NB4 (cell line): ENCODE data around the gene VPS8.

ENCODE experiments used
- DNase-seq: peaks from one replicate; pipeline ENCODE4 v3.0.0; 2010; ENCODE audit warnings: low read depth
- H3K4me3 ChIP-seq: one replicate; pipeline ENCODE4 v1.5.1; 2011; ENCODE audit warnings: mild to moderate bottlenecking, low read depth, low read length, moderate library complexity
- MYC ChIP-seq: IDR thresholded peaks from 2 replicates; pipeline ENCODE4 v1.6.1; 2011; ENCODE audit warnings: low read depth, low read length
- POLR2A ChIP-seq: IDR thresholded peaks from 2 replicates; pipeline ENCODE4 v1.6.1; 2011; ENCODE audit warnings: mild to moderate bottlenecking; ENCODE audit not compliant: insufficient read length; ENCODE audit errors: extremely low read depth
- TF ChIP-seq, protein P1 (sequence below): IDR thresholded peaks from 2 replicates; pipeline ENCODE4 v1.6.1; 2011; ENCODE audit warnings: low read depth, low read length
- TF ChIP-seq, protein P2 (sequence below): IDR thresholded peaks from one replicate; pipeline ENCODE4 v1.5.1; 2012; ENCODE audit warnings: low read depth, low read length

The VPS8 gene

DNA sequence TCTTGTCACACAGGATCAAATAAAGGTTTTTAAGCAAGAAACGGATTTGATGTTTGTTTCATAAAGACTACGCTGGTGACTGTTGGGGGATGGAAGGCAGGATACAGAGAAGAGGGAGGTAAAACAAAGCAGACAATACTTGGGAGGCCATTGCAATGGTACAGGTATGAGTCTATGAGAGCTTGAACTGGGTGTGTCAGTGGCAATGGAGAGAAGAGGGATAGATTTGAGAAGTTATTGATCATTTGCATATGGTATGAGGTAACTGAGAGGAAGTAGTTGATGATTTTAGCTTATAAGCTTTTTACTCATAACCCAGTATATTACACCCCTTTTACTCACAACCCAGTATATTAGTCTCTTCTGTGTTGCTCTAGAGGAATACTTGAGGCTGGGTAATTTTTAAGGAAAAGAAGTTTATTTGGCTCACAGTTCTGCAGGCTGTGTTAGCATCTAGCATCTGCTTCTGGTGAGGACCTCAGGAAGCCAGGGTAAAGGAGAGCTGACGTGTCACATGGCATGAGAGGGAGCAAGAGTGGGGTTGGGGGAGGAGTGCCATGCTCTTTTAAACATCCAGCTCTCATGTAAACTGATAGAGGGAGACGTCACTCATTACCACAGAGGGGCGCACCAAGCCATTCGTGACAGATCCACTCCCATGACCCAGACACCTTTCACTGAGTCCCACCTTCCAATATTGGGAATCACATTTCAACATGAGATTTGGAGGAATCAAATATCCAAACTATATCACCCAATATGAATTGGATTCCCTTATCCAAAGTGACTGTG, 153.9 kb downstream of the VPS8 start:
- DNase-seq: no peak
- TF ChIP-seq, protein P1, sequence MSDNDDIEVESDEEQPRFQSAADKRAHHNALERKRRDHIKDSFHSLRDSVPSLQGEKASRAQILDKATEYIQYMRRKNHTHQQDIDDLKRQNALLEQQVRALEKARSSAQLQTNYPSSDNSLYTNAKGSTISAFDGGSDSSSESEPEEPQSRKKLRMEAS: no peak
- no peak for TF ChIP-seq POLR2A
- TF ChIP-seq, protein P2, sequence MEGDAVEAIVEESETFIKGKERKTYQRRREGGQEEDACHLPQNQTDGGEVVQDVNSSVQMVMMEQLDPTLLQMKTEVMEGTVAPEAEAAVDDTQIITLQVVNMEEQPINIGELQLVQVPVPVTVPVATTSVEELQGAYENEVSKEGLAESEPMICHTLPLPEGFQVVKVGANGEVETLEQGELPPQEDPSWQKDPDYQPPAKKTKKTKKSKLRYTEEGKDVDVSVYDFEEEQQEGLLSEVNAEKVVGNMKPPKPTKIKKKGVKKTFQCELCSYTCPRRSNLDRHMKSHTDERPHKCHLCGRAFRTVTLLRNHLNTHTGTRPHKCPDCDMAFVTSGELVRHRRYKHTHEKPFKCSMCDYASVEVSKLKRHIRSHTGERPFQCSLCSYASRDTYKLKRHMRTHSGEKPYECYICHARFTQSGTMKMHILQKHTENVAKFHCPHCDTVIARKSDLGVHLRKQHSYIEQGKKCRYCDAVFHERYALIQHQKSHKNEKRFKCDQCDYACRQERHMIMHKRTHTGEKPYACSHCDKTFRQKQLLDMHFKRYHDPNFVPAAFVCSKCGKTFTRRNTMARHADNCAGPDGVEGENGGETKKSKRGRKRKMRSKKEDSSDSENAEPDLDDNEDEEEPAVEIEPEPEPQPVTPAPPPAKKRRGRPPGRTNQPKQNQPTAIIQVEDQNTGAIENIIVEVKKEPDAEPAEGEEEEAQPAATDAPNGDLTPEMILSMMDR: no peak
- TF ChIP-seq MYC: no peak

DNA sequence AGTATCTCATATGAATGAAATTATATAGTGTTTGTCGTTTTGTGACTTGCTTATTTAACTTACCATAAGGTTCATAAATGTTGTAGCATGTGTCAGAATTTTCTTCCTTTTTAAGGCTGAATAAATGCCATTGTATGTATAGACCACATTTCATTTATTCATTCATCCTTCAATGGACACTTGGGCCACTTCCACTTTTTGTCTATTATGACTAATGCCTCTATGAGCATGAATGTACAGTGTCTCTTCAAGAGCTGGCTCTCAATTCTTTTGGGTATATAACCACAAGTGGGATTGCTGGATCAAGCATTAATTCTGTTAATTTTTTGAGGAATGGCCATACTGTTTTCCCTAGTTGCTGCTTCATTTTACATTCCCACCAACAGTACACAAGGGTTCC, 156.1 kb downstream of the VPS8 start:
- DNase-seq: peak; percentile 3
- H3K4me3 ChIP-seq: no peak overlapping the region
- TF ChIP-seq, protein P2: no peak
- TF ChIP-seq POLR2A: no peak
- no peak for TF ChIP-seq MYC
- TF ChIP-seq, protein P1: no peak

More for the DNA sequence above, 153.9 kb downstream of the VPS8 start:
- no peak overlapping the region for H3K4me3 ChIP-seq

DNA sequence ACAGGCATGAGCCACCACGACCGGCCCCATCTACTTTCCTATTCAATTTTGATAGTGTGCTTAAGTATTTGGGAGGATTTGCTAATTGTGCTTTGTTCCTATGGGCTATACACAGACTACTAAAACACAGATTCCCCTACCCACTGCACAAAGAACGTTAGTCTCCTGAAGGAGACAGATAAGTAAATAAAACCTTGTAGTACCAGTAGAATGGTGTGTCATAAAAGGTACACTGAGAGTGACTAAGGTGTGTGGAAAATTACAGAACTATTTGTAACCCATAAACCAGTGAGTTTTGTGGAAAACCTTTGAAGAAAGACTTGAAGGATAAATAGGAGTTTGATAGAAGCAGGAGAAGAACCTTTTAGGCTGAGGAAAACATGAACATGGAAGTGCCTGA, 158.2 kb downstream of the VPS8 start:
- no peak for DNase-seq
- H3K4me3 ChIP-seq: no peak overlapping the region
- TF ChIP-seq, protein P2: no peak
- no peak for TF ChIP-seq POLR2A

DNA sequence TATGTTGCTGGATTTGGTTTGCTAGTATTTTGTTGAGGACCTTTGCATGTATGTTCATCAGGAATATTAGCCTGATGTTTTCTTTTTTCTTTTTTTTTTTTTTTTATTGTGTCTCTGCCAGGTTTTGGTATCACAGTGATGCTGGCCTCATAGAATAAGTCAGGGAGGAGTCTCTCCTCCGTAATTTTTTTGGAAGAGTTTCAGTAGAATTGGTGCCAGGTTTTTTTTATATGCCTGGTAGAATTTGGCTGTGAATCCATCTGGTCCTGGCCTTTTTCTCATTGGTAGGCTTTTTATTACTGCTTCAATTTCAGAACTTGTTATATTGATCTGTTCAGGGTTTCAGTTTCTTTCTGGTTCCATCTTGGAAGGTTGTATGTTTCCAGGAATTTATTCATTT, 165.8 kb downstream of the VPS8 start:
- TF ChIP-seq, protein P1: no peak
- TF ChIP-seq MYC: no peak
- TF ChIP-seq, protein P2: no peak
- TF ChIP-seq POLR2A: no peak
- no peak for DNase-seq

DNA sequence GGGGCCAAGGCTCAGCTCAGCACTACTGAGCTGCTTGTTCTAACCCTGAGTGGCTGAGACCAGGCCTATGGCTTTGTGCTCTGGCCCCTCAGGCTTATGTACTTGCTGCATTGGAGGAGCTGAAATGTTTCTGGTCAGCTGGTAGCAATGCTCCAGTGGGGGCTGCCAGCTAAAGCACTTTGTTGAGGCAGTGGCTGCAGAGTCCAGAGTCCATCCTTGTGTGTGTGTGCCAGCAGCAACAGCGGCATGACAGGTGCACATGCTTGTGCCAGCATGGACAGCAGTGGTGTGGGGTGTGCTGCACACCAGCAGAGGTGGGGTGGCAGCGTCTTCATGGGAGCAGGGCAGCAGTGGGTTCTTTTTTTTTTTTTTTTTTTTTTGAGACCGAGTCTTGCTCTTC, 169.1 kb downstream of the VPS8 start:
- H3K4me3 ChIP-seq: no peak overlapping the region
- TF ChIP-seq, protein P1: no peak
- TF ChIP-seq MYC (no peak), POLR2A (no peak)
- TF ChIP-seq, protein P2: no peak
- no peak for DNase-seq

More for the DNA sequence above, 165.8 kb downstream of the VPS8 start:
- no peak overlapping the region for H3K4me3 ChIP-seq
